Measurements from ENCODE around the gene ATP2B2.

ATP2B2 gene

GRCh38 chr3:10281951-10282350 is 223.4 kb downstream of the ATP2B2 start:
- TF ChIP-seq BACH2 (CRISPR knock-in tag; IDR thresholded peaks at IDR 0.05; ENCODE audit: borderline replicate concordance): no peak
- TF ChIP-seq CSDC2 (CRISPR knock-in tag; IDR thresholded peaks at IDR 0.05): no peak
- TF ChIP-seq, protein P1, sequence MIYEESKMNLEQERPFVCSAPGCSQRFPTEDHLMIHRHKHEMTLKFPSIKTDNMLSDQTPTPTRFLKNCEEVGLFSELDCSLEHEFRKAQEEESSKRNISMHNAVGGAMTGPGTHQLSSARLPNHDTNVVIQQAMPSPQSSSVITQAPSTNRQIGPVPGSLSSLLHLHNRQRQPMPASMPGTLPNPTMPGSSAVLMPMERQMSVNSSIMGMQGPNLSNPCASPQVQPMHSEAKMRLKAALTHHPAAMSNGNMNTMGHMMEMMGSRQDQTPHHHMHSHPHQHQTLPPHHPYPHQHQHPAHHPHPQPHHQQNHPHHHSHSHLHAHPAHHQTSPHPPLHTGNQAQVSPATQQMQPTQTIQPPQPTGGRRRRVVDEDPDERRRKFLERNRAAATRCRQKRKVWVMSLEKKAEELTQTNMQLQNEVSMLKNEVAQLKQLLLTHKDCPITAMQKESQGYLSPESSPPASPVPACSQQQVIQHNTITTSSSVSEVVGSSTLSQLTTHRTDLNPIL (CRISPR knock-in tag; IDR thresholded peaks at IDR 0.05; ENCODE audit: low read depth): no peak
- TF ChIP-seq TCF4 (CRISPR knock-in tag; IDR thresholded peaks at IDR 0.05; ENCODE audit: borderline replicate concordance): no peak
- no peak for TF ChIP-seq CSRNP3 (CRISPR knock-in tag; IDR thresholded peaks at IDR 0.05)
- no peak for TF ChIP-seq TOX (CRISPR knock-in tag; IDR thresholded peaks at IDR 0.05; ENCODE audit: borderline replicate concordance)
- no peak for TF ChIP-seq PATZ1 (CRISPR knock-in tag; IDR thresholded peaks at IDR 0.05; ENCODE audit: borderline replicate concordance)
- TF ChIP-seq ZNF8 (CRISPR knock-in tag; IDR thresholded peaks at IDR 0.05): no peak
- no peak for TF ChIP-seq ISL1 (CRISPR knock-in tag; IDR thresholded peaks at IDR 0.05)
- TF ChIP-seq PPARA (CRISPR knock-in tag; IDR thresholded peaks at IDR 0.05; ENCODE audit: borderline replicate concordance): no peak
- no peak for TF ChIP-seq ZNF70 (CRISPR knock-in tag; IDR thresholded peaks at IDR 0.05)
- no peak for TF ChIP-seq ZFP3 (CRISPR knock-in tag; IDR thresholded peaks at IDR 0.05)
- TF ChIP-seq, protein P2, sequence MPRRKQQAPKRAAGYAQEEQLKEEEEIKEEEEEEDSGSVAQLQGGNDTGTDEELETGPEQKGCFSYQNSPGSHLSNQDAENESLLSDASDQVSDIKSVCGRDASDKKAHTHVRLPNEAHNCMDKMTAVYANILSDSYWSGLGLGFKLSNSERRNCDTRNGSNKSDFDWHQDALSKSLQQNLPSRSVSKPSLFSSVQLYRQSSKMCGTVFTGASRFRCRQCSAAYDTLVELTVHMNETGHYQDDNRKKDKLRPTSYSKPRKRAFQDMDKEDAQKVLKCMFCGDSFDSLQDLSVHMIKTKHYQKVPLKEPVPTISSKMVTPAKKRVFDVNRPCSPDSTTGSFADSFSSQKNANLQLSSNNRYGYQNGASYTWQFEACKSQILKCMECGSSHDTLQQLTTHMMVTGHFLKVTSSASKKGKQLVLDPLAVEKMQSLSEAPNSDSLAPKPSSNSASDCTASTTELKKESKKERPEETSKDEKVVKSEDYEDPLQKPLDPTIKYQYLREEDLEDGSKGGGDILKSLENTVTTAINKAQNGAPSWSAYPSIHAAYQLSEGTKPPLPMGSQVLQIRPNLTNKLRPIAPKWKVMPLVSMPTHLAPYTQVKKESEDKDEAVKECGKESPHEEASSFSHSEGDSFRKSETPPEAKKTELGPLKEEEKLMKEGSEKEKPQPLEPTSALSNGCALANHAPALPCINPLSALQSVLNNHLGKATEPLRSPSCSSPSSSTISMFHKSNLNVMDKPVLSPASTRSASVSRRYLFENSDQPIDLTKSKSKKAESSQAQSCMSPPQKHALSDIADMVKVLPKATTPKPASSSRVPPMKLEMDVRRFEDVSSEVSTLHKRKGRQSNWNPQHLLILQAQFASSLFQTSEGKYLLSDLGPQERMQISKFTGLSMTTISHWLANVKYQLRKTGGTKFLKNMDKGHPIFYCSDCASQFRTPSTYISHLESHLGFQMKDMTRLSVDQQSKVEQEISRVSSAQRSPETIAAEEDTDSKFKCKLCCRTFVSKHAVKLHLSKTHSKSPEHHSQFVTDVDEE (CRISPR knock-in tag; IDR thresholded peaks at IDR 0.05): no peak
- TF ChIP-seq ARNTL (CRISPR knock-in tag; IDR thresholded peaks at IDR 0.05; ENCODE audit: borderline replicate concordance, low read depth): no peak
- TF ChIP-seq ESRRG (CRISPR knock-in tag; IDR thresholded peaks at IDR 0.05): no peak
- TF ChIP-seq ZFP30 (CRISPR knock-in tag; IDR thresholded peaks at IDR 0.05): no peak
- no peak for TF ChIP-seq SNAI2 (CRISPR knock-in tag; IDR thresholded peaks at IDR 0.05)
- no peak for ATAC-seq

GRCh38 chr3:10280571-10280970 is 224.8 kb downstream of the ATP2B2 start:
- no peak for ATAC-seq
- no peak for TF ChIP-seq ZC3H10 (CRISPR knock-in tag; IDR thresholded peaks at IDR 0.05)
- no peak for TF ChIP-seq RARB (CRISPR knock-in tag; IDR thresholded peaks at IDR 0.05)
- TF ChIP-seq CSDC2 (CRISPR knock-in tag; IDR thresholded peaks at IDR 0.05): no peak
- no peak for TF ChIP-seq ARNTL (CRISPR knock-in tag; IDR thresholded peaks at IDR 0.05; ENCODE audit: borderline replicate concordance, low read depth)
- no peak for TF ChIP-seq OSR1 (CRISPR knock-in tag; IDR thresholded peaks at IDR 0.05)
- TF ChIP-seq ZFP3 (CRISPR knock-in tag; IDR thresholded peaks at IDR 0.05): no peak
- TF ChIP-seq ZNF565 (CRISPR knock-in tag; conservative IDR thresholded peaks at IDR 0.05; ENCODE audit: low read depth): no peak
- TF ChIP-seq, protein P2 (CRISPR knock-in tag; IDR thresholded peaks at IDR 0.05): no peak
- TF ChIP-seq POU6F1 (CRISPR knock-in tag; IDR thresholded peaks at IDR 0.05; ENCODE audit: borderline replicate concordance, low read depth): no peak
- no peak for TF ChIP-seq PPARA (CRISPR knock-in tag; IDR thresholded peaks at IDR 0.05; ENCODE audit: borderline replicate concordance)
- no peak for TF ChIP-seq TOX (CRISPR knock-in tag; IDR thresholded peaks at IDR 0.05; ENCODE audit: borderline replicate concordance)
- TF ChIP-seq ZNF70 (CRISPR knock-in tag; IDR thresholded peaks at IDR 0.05): no peak
- TF ChIP-seq CSRNP3 (CRISPR knock-in tag; IDR thresholded peaks at IDR 0.05): no peak
- TF ChIP-seq SNAI2 (CRISPR knock-in tag; IDR thresholded peaks at IDR 0.05): no peak
- no peak for TF ChIP-seq ISL1 (CRISPR knock-in tag; IDR thresholded peaks at IDR 0.05)
- TF ChIP-seq, protein P1 (CRISPR knock-in tag; IDR thresholded peaks at IDR 0.05; ENCODE audit: low read depth): no peak

Measured in SK-N-SH treated with all-trans-retinoic acid at 6 μM for 48 hours (cell line).